Measurements from ENCODE around the gene NDUFS6. TPM values are rescaled to one million over a fixed set of nuclear protein-coding genes. Genes with fewer than 3 reads are reported as not detected.
A peak's percentile ranks its signal among the peaks of the same experiment; 100 is the strongest.

The NDUFS6 gene
- total and polyA plus RNA-seq, 2 experiments from 2014 or later, result 141 to 371 TPM

GRCh38 chr5:1836176-1836890, 35.1 kb downstream of the NDUFS6 start:
- DNase-seq (ENCODE audit: low read depth in 1 of 2, low spot score in 1 of 2), result peak in 1 of 2 donors; percentile 89
- Histone ChIP-seq H3K9me3 (ENCODE audit: low read depth) (no peaks in the 10 kb centered on the region), H3K4me3 (no peak overlapping the region), H3K27ac (peak overlapping the region; percentile 100), H3K36me3 (no peaks in the 10 kb centered on the region), H3K27me3 (no peaks in the 10 kb centered on the region), H3K4me1 (ENCODE audit: low read depth) (peaks cover 80% of the 10 kb centered on the region)
- no peak for TF ChIP-seq CTCF (IDR thresholded peaks at IDR 0.05; ENCODE audit: low read depth, low read length)

- no peaks in the 10 kb centered on the region for H3K27me3 ChIP-seq
- H3K4me3 ChIP-seq, result no peak overlapping the region
- TF ChIP-seq CTCF (IDR thresholded peaks at IDR 0.05; ENCODE audit: low read depth, low read length), result no peak
- DNase-seq (ENCODE audit: low read depth in 1 of 2, low spot score in 1 of 2), result no peak
- H3K4me1 ChIP-seq (ENCODE audit: low read depth), result peaks cover 81% of the 10 kb centered on the region
- no peaks in the 10 kb centered on the region for H3K9me3 ChIP-seq (ENCODE audit: low read depth)
- H3K36me3 ChIP-seq, result no peaks in the 10 kb centered on the region
- H3K27ac ChIP-seq, result peak overlapping the region; percentile 100
Measured at GRCh38 chr5:1836891-1837880, 36.0 kb downstream of the NDUFS6 start.

- no peaks in the 10 kb centered on the region for H3K27me3 ChIP-seq
Measured at GRCh38 chr5:1838013-1838412, 36.8 kb downstream of the NDUFS6 start.

GRCh38 chr5:1840071-1840547, 38.9 kb downstream of the NDUFS6 start:
- H3K4me1 ChIP-seq (ENCODE audit: low read depth), result peaks cover 65% of the 10 kb centered on the region
- H3K36me3 ChIP-seq, result no peaks in the 10 kb centered on the region
- no peaks in the 10 kb centered on the region for H3K27me3 ChIP-seq
- no peak overlapping the region for H3K4me3 ChIP-seq
- peak overlapping the region; percentile 100 for H3K27ac ChIP-seq
- H3K9me3 ChIP-seq (ENCODE audit: low read depth), result no peaks in the 10 kb centered on the region
- DNase-seq (ENCODE audit: low read depth in 1 of 2, low spot score in 1 of 2), result no peak
- no peak for TF ChIP-seq CTCF (IDR thresholded peaks at IDR 0.05; ENCODE audit: low read depth, low read length)

More at GRCh38 chr5:1838013-1838412, 36.8 kb downstream of the NDUFS6 start:
- no peaks in the 10 kb centered on the region for H3K36me3 ChIP-seq
- no peak for DNase-seq (ENCODE audit: low read depth in 1 of 2, low spot score in 1 of 2)
- no peaks in the 10 kb centered on the region for H3K9me3 ChIP-seq (ENCODE audit: low read depth)
- H3K27ac ChIP-seq, result peak overlapping the region; percentile 100
- peaks cover 80% of the 10 kb centered on the region for H3K4me1 ChIP-seq (ENCODE audit: low read depth)
- TF ChIP-seq CTCF (IDR thresholded peaks at IDR 0.05; ENCODE audit: low read depth, low read length), result no peak
- no peak overlapping the region for H3K4me3 ChIP-seq

GRCh38 chr5:1840741-1841521, 39.7 kb downstream of the NDUFS6 start:
- peaks cover 57% of the 10 kb centered on the region for H3K4me1 ChIP-seq (ENCODE audit: low read depth)
- no peaks in the 10 kb centered on the region for H3K27me3 ChIP-seq
- no peak for TF ChIP-seq CTCF (IDR thresholded peaks at IDR 0.05; ENCODE audit: low read depth, low read length)
- H3K4me3 ChIP-seq, result no peak overlapping the region
- no peaks in the 10 kb centered on the region for H3K9me3 ChIP-seq (ENCODE audit: low read depth)
- peak overlapping the region; percentile 100 for H3K27ac ChIP-seq
- H3K36me3 ChIP-seq, result no peaks in the 10 kb centered on the region
- peak; percentile 8 to 98 for DNase-seq (ENCODE audit: low read depth in 1 of 2, low spot score in 1 of 2)

Measured in cardiac muscle cell (in vitro differentiated cells and primary cell).